Stimulated activated CD8-positive, alpha-beta memory T cell treated with anti-CD3 and anti-CD28 coated beads, Interleukin-15, amount 100 ng/mL, for 4 hours (primary cell): ENCODE measurements around the gene TMEM69.
"Not testable (repeated sequence)": the region's sequence is repeated elsewhere in the genome, so short reads cannot be mapped to it uniquely, and the experiment has no call there.

Experiments used
- DNase-seq, 2 donors: peaks; one replicate each; pipeline ENCODE4 v3.0.0-alpha.2; 2020; ENCODE audit warnings: low read depth in 2 of 2

TMEM69 gene

GRCh38 chr1:45739137-45739536 lies 51.2 kb downstream of the TMEM69 start:
- no peak for DNase-seq

GRCh38 chr1:45739641-45740156 lies 51.7 kb downstream of the TMEM69 start:
- DNase-seq: not testable (repeated sequence)
